Measurements from ENCODE around the gene ATG2B. TPM values are rescaled to one million over a fixed set of nuclear protein-coding genes. Genes with fewer than 3 reads are reported as not detected.

Gene ATG2B
- polyA plus RNA-seq, 1 donor = 47.8 TPM

- no peak for DNase-seq
Measured at GRCh38 chr14:96271421-96271762, 91.7 kb downstream of the ATG2B start.

- no peak for DNase-seq
Measured at GRCh38 chr14:96270565-96271420, 92.3 kb downstream of the ATG2B start.

- DNase-seq = no peak
Measured at GRCh38 chr14:96269359-96269710, 93.8 kb downstream of the ATG2B start.

GRCh38 chr14:96268431-96269358 is 94.4 kb downstream of the ATG2B start:
- DNase-seq = peak; percentile 30

- DNase-seq = no peak
Measured at GRCh38 chr14:96267916-96268315, 95.2 kb downstream of the ATG2B start.

- DNase-seq = no peak
Measured at GRCh38 chr14:96267336-96267735, 95.8 kb downstream of the ATG2B start.

- no peak for DNase-seq
Measured at GRCh38 chr14:96265383-96266095, 97.6 kb downstream of the ATG2B start.

GRCh38 chr14:96264853-96265252 is 98.3 kb downstream of the ATG2B start:
- no peak for DNase-seq

GRCh38 chr14:96264200-96264553 is 99.0 kb downstream of the ATG2B start:
- DNase-seq = no peak

GRCh38 chr14:96263347-96264199 is 99.6 kb downstream of the ATG2B start:
- no peak for DNase-seq

- DNase-seq = no peak
Measured at GRCh38 chr14:96261772-96262655, 101.1 kb downstream of the ATG2B start.

GRCh38 chr14:96261053-96261452 is 102.1 kb downstream of the ATG2B start:
- no peak for DNase-seq

GRCh38 chr14:96260341-96260821 is 102.8 kb downstream of the ATG2B start:
- no peak for DNase-seq

- no peak for DNase-seq
Measured at GRCh38 chr14:96257900-96258299, 105.2 kb downstream of the ATG2B start.

- DNase-seq = no peak
Measured at GRCh38 chr14:96257056-96257455, 106.1 kb downstream of the ATG2B start.

GRCh38 chr14:96256407-96256806 is 106.7 kb downstream of the ATG2B start:
- DNase-seq = no peak

GRCh38 chr14:96255501-96256366 is 107.4 kb downstream of the ATG2B start, which contains the start of gene BDKRB1:
BDKRB1 (plus strand) TSS chr14:96256210; CDS start chr14:96263683, 7,473 bp downstream.
- no peak for DNase-seq

- no peak for DNase-seq
Measured at GRCh38 chr14:96254687-96255086, 108.5 kb downstream of the ATG2B start.

- DNase-seq = no peak
Measured at GRCh38 chr14:96252999-96253539, 110.1 kb downstream of the ATG2B start.

All from left kidney (tissue), 2 donors.